NCI-H460 (cell line): ENCODE data around the gene FBLN1. TPM values are rescaled to one million over a fixed set of nuclear protein-coding genes. Genes with fewer than 3 reads are reported as not detected.
"Not testable (repeated sequence)": the region's sequence is repeated elsewhere in the genome, so short reads cannot be mapped to it uniquely, and the experiment has no call there.

Experiments used
- DNase-seq: peaks from one replicate; pipeline ENCODE4 v3.0.0-alpha.2; 2016; ENCODE audit warnings: low read depth; ENCODE audit errors: extremely low read depth
- total RNA-seq: library from RNA; depleted of rRNA; stranded (reverse); fragments of >200 nt; shearing (Covaris generic); gene quantifications from 2 replicates; pipeline ENCODE4 v1.2.3, GENCODE V29; 2014

FBLN1 gene
- total RNA-seq, 1 experiment from 2014 or later = 3.9 TPM

DNA sequence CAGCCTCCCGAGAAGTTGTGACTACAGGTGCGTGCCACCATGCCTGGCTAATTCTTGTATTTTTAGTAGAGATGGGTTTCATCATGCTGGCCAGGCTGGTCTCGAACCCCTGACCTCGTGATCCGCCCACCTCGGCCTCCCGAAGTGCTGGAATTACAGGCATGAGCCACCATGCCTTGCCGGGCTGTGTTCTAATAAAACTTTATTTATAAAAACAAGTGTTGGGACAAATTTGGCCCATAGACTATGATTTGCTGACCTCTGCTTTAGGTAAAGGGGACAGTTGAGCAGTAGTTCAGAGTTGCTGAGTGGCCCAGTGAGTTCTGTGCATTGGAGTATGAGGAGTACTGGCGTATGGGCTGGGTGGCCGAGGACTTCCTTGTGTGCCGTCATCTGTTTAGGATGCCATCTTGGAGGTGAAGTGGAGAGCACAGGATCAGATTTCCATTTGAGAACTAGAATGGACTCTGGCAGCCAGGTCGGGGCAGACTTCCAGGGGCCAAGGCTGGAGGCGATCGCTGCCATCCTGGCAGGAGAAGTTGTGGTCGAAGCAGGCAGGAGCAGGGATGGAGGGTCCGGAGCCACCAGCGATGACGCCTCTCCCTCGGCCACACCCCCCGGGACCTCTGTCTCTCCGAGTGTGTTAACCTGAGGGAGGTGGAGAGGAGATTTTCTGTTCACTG, 43.8 kb downstream of the FBLN1 start:
- DNase-seq = no peak

DNA sequence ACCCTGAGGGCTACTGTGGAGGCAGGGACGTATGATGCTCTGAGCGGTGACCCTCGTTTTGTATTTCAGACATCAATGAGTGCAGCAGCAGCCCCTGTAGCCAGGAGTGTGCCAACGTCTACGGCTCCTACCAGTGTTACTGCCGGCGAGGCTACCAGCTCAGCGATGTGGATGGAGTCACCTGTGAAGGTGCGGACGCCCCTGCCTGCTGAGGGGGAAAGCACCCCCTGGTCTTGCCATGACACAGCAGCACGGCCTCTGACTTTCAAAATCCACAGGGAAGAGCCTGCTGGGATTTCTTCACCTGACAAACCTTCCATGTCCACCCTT, 44.3 kb downstream of the FBLN1 start:
- no peak for DNase-seq

- no peak for DNase-seq
These were observed 45.0 kb downstream of the FBLN1 start for GRCh38 chr22:45547731-45548130.

DNA sequence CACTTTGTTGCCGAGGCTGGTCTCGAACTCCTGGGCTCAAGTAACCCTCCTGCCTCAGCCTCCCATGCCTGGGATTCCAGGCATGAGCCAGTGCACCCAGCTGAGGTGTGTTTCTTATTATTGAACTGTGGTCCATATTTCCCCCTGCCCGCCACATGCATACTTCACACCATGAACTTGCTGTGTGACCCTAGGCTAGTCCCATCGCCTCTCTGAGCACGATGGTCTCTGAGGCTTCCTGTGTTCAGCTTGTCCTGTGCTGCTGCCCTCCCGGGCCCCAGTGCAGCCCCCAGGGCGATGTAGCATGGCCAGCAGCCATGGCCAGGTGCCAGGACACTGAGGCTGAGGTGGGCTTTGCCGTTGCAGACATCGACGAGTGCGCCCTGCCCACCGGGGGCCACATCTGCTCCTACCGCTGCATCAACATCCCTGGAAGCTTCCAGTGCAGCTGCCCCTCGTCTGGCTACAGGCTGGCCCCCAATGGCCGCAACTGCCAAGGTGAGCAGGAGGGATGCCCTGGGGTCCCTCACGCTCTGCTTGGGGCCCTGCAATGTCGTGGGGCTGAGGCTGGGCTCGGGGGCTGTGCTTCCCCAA, 45.7 kb downstream of the FBLN1 start:
- no peak for DNase-seq

GRCh38 chr22:45548991-45549761, 46.5 kb downstream of the FBLN1 start:
- DNase-seq = peak; percentile 78

DNA sequence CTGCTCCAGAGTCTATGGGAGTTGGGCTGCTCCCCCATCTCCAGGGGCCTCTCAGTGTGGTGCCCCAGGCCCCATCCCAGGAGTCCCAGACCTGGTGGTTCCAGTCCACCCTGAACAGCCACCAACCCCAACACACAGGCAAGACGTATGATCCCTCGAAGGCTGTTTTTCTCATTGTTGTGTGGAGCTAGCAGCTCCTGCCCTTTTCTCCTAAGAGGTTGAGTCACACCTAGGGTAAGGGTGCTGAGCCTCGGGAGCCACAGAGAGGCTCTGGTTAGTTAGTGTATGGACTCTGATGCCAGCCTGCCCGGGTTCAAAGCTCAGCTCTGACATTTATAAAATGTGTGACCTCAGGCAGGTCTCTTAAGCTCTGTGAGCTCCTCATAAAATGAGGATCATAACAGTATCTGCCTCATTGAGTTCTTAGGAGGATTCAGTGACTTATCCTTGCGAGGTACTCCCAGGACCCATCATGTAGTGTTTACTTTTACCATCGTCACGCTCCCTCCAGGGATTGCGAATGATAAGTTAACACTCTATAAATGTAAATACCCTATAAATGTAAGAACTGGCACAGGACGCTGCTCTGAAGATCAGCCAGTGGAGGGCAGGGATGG, 47.2 kb downstream of the FBLN1 start:
- DNase-seq = peak; percentile 4

DNA sequence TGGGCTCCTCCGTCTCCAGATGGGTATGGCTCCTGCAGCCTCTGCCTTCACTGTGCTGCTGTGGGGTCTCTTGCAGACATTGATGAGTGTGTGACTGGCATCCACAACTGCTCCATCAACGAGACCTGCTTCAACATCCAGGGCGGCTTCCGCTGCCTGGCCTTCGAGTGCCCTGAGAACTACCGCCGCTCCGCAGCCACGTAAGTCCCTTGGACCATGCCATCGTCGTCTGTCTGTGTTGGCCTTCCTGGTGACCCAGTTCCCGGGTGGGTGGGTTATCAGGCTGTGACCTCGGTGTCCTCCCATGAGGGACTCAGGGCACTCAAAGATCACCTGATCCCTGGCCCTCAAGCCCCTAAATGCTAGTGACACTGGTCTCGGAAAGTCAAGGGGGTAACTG, 47.7 kb downstream of the FBLN1 start:
- DNase-seq = no peak

DNA sequence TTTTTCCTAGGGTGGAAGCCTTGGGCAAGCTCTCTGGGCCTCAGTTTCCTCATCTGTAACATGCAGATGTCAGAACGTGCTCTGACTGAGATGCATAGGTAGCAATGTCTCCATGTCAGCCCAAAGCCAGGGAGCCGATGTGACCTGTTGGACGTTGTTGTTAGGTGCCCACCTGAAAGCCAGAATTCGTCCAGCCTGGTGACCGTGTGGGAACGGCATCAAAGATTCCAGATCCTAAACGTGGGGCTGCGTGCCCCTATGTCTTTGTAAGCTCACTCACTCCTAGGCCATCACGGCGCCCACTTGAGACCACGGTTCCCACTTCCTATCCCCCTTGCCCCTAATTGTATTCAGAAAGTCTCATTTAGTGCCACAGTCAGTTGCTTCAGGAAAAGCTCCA, 48.2 kb downstream of the FBLN1 start:
- no peak for DNase-seq

DNA sequence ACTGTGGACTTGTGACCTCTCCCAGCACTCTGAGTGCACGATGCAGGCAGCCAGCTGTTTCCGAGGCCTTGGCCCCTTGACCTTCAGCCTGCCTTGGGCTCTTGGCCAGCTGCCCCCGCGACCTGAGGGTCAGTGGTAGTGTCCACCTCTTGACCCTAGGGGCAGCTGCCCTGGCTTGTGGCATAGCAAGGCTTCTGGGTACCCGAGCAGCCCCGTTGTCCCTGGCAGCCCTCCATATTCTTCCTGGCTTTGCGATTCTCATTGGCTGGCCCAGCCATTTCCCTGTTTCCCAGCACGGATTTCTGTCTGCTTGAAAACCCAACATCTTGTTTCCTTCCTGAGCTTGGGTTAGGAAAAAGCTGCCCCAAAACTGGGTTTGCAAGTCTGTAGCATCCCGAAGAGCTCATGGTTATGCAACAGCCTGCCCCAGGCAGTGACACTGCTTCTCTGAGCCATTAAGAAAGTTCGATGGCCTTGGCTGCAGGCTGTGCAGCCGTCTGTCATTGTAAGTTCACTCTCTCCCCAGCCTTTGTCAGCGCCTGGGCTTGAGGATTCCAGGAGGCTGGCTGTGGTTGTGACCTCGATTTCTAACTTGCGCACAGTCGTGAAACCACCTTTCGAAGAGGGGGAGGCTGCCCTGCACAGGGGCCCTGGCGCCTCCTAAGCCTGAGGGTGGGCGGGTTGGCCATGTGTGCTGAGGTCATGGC, 48.8 kb downstream of the FBLN1 start:
- DNase-seq = no peak

DNA sequence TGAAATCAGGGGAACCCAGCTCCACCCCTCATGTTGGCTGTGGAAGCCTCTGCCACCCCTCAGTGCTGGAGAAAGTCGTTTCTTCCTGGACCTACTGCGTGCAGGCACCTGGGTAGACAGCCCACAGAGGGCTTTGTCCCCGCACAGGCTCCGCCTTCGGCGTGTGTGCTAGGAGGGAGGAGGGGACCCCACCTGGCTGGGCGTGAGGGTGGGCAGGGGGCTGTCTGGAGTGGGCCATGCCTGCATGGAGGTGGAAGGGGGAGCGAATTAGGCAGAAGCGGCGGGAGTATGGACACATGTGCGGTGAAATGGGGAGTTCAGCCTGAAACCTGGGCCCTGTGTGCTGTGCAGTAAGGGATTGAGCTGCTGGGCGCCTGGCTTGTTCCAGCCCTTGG, 49.3 kb downstream of the FBLN1 start:
- DNase-seq = no peak

DNA sequence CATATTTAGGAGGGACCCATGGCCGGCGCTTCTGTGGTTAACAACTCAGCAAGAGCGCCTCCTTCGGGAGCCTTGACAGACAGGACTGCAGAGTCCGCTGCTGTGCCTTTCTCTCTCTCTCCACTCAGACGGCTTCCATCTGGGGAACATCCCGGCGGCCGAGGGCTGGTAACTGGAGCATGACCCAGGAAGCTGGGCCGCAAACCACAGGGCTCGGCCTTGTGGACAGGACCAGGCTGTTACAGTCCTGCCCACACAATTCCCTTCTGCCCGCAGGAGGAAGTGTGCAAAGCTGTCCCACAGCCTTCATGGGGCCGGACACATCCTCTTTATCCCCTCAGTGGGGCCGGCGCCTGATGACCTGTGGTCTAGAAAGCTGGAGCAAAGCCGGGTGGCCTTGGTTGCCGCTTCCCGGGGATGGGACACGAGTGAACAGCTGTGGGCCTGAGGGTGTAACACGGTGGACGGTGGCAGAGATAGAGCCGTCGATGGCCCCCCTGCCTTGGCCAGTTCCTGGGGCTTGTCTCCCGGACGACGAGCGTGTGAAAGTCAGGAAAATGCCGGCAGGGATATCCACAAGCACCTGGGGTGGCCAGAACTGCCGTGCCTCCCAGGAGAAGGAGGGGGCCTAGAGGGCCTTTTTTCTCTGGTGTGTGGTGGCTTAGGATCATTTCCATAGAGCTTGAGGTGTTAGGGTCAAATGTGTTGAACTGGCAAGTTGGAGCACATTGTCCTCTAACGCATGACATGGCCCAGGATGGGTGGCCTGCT, 50.1 kb downstream of the FBLN1 start:
- DNase-seq = no peak

- peak; percentile 58 for DNase-seq
These were observed 50.8 kb downstream of the FBLN1 start for GRCh38 chr22:45553351-45554039.

- no peak for DNase-seq
These were observed 51.3 kb downstream of the FBLN1 start for GRCh38 chr22:45554040-45554406.

- no peak for DNase-seq
These were observed 52.2 kb downstream of the FBLN1 start for GRCh38 chr22:45554861-45555260.

- not testable (repeated sequence) for DNase-seq
These were observed 55.2 kb downstream of the FBLN1 start for GRCh38 chr22:45557926-45558325.

DNA sequence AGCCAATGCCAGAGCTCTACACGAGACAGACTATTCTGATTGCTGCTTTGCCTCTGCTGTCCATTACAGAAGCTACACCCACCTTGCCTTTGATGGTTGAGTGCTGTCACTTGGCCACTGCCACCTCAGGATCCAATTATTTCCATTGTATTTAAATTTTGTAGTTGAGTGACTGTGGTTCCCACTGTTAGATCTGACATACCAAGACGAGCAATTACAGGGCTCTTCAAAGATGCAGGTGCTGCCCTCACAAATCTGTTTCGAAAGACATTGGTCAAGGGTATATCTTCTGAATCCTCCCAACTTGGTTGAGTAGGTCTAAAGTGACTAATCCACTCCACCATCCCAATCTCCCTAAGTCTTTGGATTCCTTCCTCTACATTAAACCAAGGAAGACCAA, 57.4 kb downstream of the FBLN1 start:
- DNase-seq = not testable (repeated sequence)

DNA sequence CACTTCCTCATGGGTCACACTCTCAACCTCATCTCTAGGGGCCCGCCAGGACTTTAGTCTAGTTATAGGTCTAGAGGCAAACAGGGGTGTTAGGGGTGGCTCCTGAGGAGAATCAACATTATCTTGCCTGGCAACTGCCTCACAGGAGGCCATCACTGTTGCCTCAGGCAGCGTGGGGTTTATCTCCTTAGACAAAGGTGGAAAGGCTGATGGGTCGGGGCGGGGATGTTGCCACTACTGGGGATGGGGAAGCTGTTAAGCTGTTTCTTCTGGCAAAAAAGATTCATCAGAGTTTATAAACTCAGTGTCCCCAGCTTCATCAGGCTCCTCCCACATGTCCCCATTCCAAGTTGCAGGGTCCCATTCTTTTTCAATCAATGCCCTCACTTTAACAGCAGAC, 58.1 kb downstream of the FBLN1 start:
- DNase-seq = not testable (repeated sequence)

DNA sequence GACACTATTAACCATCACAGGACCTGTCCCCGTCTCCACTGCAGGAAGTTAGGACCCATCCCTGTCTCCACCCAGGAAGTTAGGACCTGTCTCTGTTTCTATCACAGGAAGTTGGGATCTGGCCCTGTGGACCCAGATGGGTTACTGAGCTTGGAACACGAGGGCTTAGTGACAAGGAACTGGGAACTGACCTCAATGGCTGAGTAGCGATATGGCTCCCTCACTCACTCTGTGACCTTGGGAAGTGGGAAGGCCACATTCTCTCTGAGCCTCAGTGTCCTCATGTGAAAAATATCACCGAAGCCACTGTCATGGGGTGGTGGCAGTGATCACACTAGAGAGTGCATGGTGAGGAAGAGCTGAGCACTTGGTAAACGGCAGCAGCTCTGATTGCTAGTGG, 59.4 kb downstream of the FBLN1 start:
- DNase-seq = no peak

GRCh38 chr22:45562537-45563361, 60.1 kb downstream of the FBLN1 start:
- no peak for DNase-seq
